Measurements from ENCODE around the gene TMEM120B.

- TF ChIP-seq YY1 (tag by site-specific recombination; IDR thresholded peaks at IDR 0.05) = no peak
- TF ChIP-seq, protein P1, sequence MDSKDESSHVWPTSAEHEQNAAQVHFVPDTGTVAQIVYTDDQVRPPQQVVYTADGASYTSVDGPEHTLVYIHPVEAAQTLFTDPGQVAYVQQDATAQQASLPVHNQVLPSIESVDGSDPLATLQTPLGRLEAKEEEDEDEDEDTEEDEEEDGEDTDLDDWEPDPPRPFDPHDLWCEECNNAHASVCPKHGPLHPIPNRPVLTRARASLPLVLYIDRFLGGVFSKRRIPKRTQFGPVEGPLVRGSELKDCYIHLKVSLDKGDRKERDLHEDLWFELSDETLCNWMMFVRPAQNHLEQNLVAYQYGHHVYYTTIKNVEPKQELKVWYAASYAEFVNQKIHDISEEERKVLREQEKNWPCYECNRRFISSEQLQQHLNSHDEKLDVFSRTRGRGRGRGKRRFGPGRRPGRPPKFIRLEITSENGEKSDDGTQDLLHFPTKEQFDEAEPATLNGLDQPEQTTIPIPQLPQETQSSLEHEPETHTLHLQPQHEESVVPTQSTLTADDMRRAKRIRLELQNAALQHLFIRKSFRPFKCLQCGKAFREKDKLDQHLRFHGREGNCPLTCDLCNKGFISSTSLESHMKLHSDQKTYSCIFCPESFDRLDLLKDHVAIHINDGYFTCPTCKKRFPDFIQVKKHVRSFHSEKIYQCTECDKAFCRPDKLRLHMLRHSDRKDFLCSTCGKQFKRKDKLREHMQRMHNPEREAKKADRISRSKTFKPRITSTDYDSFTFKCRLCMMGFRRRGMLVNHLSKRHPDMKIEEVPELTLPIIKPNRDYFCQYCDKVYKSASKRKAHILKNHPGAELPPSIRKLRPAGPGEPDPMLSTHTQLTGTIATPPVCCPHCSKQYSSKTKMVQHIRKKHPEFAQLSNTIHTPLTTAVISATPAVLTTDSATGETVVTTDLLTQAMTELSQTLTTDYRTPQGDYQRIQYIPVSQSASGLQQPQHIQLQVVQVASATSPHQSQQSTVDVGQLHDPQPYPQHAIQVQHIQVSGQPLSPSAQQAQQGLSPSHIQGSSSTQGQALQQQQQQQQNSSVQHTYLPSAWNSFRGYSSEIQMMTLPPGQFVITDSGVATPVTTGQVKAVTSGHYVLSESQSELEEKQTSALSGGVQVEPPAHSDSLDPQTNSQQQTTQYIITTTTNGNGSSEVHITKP (tag by site-specific recombination; IDR thresholded peaks at IDR 0.05) = no peak
- TF ChIP-seq, protein P2, sequence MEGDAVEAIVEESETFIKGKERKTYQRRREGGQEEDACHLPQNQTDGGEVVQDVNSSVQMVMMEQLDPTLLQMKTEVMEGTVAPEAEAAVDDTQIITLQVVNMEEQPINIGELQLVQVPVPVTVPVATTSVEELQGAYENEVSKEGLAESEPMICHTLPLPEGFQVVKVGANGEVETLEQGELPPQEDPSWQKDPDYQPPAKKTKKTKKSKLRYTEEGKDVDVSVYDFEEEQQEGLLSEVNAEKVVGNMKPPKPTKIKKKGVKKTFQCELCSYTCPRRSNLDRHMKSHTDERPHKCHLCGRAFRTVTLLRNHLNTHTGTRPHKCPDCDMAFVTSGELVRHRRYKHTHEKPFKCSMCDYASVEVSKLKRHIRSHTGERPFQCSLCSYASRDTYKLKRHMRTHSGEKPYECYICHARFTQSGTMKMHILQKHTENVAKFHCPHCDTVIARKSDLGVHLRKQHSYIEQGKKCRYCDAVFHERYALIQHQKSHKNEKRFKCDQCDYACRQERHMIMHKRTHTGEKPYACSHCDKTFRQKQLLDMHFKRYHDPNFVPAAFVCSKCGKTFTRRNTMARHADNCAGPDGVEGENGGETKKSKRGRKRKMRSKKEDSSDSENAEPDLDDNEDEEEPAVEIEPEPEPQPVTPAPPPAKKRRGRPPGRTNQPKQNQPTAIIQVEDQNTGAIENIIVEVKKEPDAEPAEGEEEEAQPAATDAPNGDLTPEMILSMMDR (tag by site-specific recombination; IDR thresholded peaks at IDR 0.05) = no peak
- no peak for TF ChIP-seq ZBTB26 (tag by site-specific recombination; optimal IDR thresholded peaks at IDR 0.05)
- TF ChIP-seq ZNF529 (tag by site-specific recombination; IDR thresholded peaks at IDR 0.05; ENCODE audit: insufficient replicate concordance) = no peak
- no peak for TF ChIP-seq TCF7L2 (IDR thresholded peaks at IDR 0.05; ENCODE audit: borderline replicate concordance, low read depth, low read length)
- TF ChIP-seq ZNF24 (tag by site-specific recombination; IDR thresholded peaks at IDR 0.05) = no peak
- TF ChIP-seq, protein P3, sequence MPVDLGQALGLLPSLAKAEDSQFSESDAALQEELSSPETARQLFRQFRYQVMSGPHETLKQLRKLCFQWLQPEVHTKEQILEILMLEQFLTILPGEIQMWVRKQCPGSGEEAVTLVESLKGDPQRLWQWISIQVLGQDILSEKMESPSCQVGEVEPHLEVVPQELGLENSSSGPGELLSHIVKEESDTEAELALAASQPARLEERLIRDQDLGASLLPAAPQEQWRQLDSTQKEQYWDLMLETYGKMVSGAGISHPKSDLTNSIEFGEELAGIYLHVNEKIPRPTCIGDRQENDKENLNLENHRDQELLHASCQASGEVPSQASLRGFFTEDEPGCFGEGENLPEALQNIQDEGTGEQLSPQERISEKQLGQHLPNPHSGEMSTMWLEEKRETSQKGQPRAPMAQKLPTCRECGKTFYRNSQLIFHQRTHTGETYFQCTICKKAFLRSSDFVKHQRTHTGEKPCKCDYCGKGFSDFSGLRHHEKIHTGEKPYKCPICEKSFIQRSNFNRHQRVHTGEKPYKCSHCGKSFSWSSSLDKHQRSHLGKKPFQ (tag by site-specific recombination; IDR thresholded peaks at IDR 0.05) = no peak
- TF ChIP-seq ZNF311 (tag by site-specific recombination; IDR thresholded peaks at IDR 0.05; ENCODE audit: borderline replicate concordance) = no peak
- TF ChIP-seq ZNF146 (tag by site-specific recombination; IDR thresholded peaks at IDR 0.05) = no peak
Measured at GRCh38 chr12:121799156-121799841, 86.7 kb downstream of the TMEM120B start.

Data from HEK293 (cell line).